ENCODE results near the gene DRP2. TPM values are rescaled to one million over a fixed set of nuclear protein-coding genes. Genes with fewer than 3 reads are reported as not detected.

The DRP2 gene
- total RNA-seq, 1 experiment from 2014 or later, result 0.64 TPM

GRCh38 chrX:101220662-101221260, 1.2 kb downstream of the DRP2 start:
- RAD21 ChIA-PET (ENCODE audit: low non-redundant PET in 1 of 2, low total read pairs in 2 of 2, uncharacterized antibody in 2 of 2, unreplicated experiment in 2 of 2), result no interaction called here
- H3K9ac ChIP-seq (ENCODE audit: low read length), result no peak overlapping the region
- H3K27me3 ChIP-seq (ENCODE audit: insufficient read depth, low read length), result no peaks in the 10 kb centered on the region
- DNase-seq (ENCODE audit: low read depth, low spot score) (no peak), ATAC-seq (no peak)
- H3K36me3 ChIP-seq (ENCODE audit: control insufficient read depth in 1 of 2, insufficient read depth in 2 of 2, low read length in 2 of 2), result no peaks in the 10 kb centered on the region
- intact Hi-C loops (cut with micrococcal nuclease), result no loop called here
- no peaks in the 10 kb centered on the region for H3K9me2 ChIP-seq (ENCODE audit: insufficient read depth)
- H3K27ac ChIP-seq (ENCODE audit: low read depth, low read length), result no peak overlapping the region
- H3K4me2 ChIP-seq (ENCODE audit: low read length), result no peak overlapping the region
- H3K9me3 ChIP-seq (ENCODE audit: control insufficient read depth in 1 of 2, insufficient read depth in 1 of 2, low read depth in 1 of 2, low read length in 2 of 2), result no peaks in the 10 kb centered on the region
- no peak for TF ChIP-seq EZH2 (IDR thresholded peaks at IDR 0.05)
- TF ChIP-seq CBX3 (IDR thresholded peaks at IDR 0.05; ENCODE audit: low read depth), result no peak
- no peak for TF ChIP-seq REST (IDR thresholded peaks at IDR 0.05; ENCODE audit: low read depth)
- TF ChIP-seq SP1 (IDR thresholded peaks at IDR 0.05; ENCODE audit: low read depth), result no peak
- no peak for TF ChIP-seq CTCF (IDR thresholded peaks at IDR 0.05 in 2 of 3, conservative IDR thresholded peaks at IDR 0.05 in 1 of 3; ENCODE audit: borderline replicate concordance in 1 of 3, insufficient read depth in 1 of 3, low read depth in 2 of 3, low read length in 2 of 3)
- no peak for TF ChIP-seq MAX (IDR thresholded peaks at IDR 0.05)
- no peak for TF ChIP-seq POLR2AphosphoS5 (IDR thresholded peaks at IDR 0.05; ENCODE audit: low read depth, low read length)
- no peak for TF ChIP-seq SRF (IDR thresholded peaks at IDR 0.05; ENCODE audit: low read depth)
- TF ChIP-seq RAD21 (IDR thresholded peaks at IDR 0.05; ENCODE audit: low read depth), result no peak
- TF ChIP-seq POLR2A (IDR thresholded peaks at IDR 0.05; ENCODE audit: borderline replicate concordance, extremely low read depth, insufficient read depth, insufficient read length), result no peak
- no peak for TF ChIP-seq ZBTB33 (IDR thresholded peaks at IDR 0.05; ENCODE audit: extremely low read depth, insufficient replicate concordance, low read length)
- no peak for TF ChIP-seq SIN3A (IDR thresholded peaks at IDR 0.05; ENCODE audit: low read depth)
- TF ChIP-seq EZH2phosphoT487 (IDR thresholded peaks at IDR 0.05; ENCODE audit: borderline replicate concordance), result no peak
- no peak for TF ChIP-seq JUND (IDR thresholded peaks at IDR 0.05)
- TF ChIP-seq TCF7L2 (IDR thresholded peaks at IDR 0.05; ENCODE audit: borderline replicate concordance, extremely low read depth, insufficient read depth, insufficient read length), result no peak
- TF ChIP-seq FOSL1 (IDR thresholded peaks at IDR 0.05; ENCODE audit: low read depth), result no peak
- no peak for TF ChIP-seq ELF1 (IDR thresholded peaks at IDR 0.05; ENCODE audit: borderline replicate concordance, low read depth)
- no peak for TF ChIP-seq ATF3 (IDR thresholded peaks at IDR 0.05)
- no peak for TF ChIP-seq CEBPB (IDR thresholded peaks at IDR 0.05; ENCODE audit: low read depth)
- no peak overlapping the region for H2AFZ ChIP-seq (ENCODE audit: low read depth, low read length, poor library complexity, severe bottlenecking)
- no peaks in the 10 kb centered on the region for H3K4me1 ChIP-seq (ENCODE audit: control insufficient read depth in 1 of 2, insufficient read depth in 2 of 2, low read length in 2 of 2)
- POLR2A ChIA-PET, result no interaction called here
- no peaks in the 10 kb centered on the region for H4K20me1 ChIP-seq (ENCODE audit: insufficient read depth)
- CTCF ChIA-PET, result no interaction called here
- no peak overlapping the region for H3K4me3 ChIP-seq (replicated peaks in 1 of 2; ENCODE audit: low read depth in 1 of 2, low read length in 2 of 2)
- H3K79me2 ChIP-seq (ENCODE audit: insufficient read depth, low read length), result no peaks in the 10 kb centered on the region
- BruUV-seq (replicated peaks), result no TSS peak
